ENCODE measurements around the gene BIRC2. TPM values are rescaled to one million over a fixed set of nuclear protein-coding genes. Genes with fewer than 3 reads are reported as not detected.

The BIRC2 gene
- total RNA-seq, 1 donor from 2014 or later = 78.1 TPM

- TF ChIP-seq EZH2phosphoT487 (IDR thresholded peaks at IDR 0.05) (no peak), EZH2 (IDR thresholded peaks at IDR 0.05) (no peak)
- TF ChIP-seq, protein P1, sequence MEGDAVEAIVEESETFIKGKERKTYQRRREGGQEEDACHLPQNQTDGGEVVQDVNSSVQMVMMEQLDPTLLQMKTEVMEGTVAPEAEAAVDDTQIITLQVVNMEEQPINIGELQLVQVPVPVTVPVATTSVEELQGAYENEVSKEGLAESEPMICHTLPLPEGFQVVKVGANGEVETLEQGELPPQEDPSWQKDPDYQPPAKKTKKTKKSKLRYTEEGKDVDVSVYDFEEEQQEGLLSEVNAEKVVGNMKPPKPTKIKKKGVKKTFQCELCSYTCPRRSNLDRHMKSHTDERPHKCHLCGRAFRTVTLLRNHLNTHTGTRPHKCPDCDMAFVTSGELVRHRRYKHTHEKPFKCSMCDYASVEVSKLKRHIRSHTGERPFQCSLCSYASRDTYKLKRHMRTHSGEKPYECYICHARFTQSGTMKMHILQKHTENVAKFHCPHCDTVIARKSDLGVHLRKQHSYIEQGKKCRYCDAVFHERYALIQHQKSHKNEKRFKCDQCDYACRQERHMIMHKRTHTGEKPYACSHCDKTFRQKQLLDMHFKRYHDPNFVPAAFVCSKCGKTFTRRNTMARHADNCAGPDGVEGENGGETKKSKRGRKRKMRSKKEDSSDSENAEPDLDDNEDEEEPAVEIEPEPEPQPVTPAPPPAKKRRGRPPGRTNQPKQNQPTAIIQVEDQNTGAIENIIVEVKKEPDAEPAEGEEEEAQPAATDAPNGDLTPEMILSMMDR (IDR thresholded peaks at IDR 0.05) = no peak
- Histone ChIP-seq H3K9me3 (ENCODE audit: low read depth) (no peaks in the 10 kb centered on the region), H3K27me3 (no peaks in the 10 kb centered on the region), H3F3A (ENCODE audit: low read depth) (no peaks in the 10 kb centered on the region), H3K27ac (no peak overlapping the region), H2AFZ (replicated peaks) (no peak overlapping the region), H3K4me2 (no peak overlapping the region), H3K4me3 (no peak overlapping the region), H3K4me1 (no peaks in the 10 kb centered on the region), H3K9ac (no peak overlapping the region), H3K79me2 (ENCODE audit: low read depth) (peaks cover 27% of the 10 kb centered on the region), H4K20me1 (ENCODE audit: low read depth) (peaks cover 3% of the 10 kb centered on the region), H3K36me3 (peaks cover 11% of the 10 kb centered on the region)
- Mint-ChIP-seq H3K4me3 (no peak overlapping the region), H3K27me3 (ENCODE audit: insufficient read depth, low read depth) (no peaks in the 10 kb centered on the region), H3K9me3 (no peaks in the 10 kb centered on the region), H3K27ac (no peak overlapping the region), H3K36me3 (peaks cover 39% of the 10 kb centered on the region), H3K4me1 (no peaks in the 10 kb centered on the region)
- no peak for DNase-seq (ENCODE audit: low spot score)
These were observed 58.5 kb downstream of the BIRC2 start for GRCh38 chr11:102405501-102405900.

- H3K27me3 Mint-ChIP-seq (ENCODE audit: insufficient read depth, low read depth) = no peaks in the 10 kb centered on the region
- peaks cover 27% of the 10 kb centered on the region for H3K79me2 ChIP-seq (ENCODE audit: low read depth)
- peaks cover 7% of the 10 kb centered on the region for H4K20me1 ChIP-seq (ENCODE audit: low read depth)
These were observed 59.1 kb downstream of the BIRC2 start for GRCh38 chr11:102406099-102406498.

DNA sequence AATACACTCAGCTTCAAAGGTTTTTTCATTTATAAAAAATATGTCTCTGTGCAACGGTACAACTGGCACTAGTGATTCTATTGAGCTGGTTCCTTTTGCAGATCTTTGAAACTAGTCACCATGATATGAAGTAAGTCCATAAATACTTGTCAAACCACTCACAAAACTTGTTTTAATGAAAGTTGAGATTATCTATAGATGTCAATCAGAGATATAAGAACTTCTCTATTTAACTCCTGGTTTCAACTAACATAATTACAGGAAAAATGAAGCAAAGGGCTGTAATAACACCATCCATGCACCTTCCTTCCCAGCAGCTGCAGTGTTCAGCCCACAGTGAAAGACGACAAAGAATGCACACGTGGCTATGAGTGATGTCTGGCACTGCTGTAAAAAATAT lies 60.9 kb downstream of the BIRC2 start:
- DNase-seq (ENCODE audit: low spot score) = no peak
- no peak overlapping the region for H3K27ac ChIP-seq
- Mint-ChIP-seq H3K9me3 (no peaks in the 10 kb centered on the region), H3K36me3 (peaks cover 26% of the 10 kb centered on the region), H3K4me3 (no peak overlapping the region), H3K27me3 (ENCODE audit: insufficient read depth, low read depth) (no peaks in the 10 kb centered on the region), H3K4me1 (no peaks in the 10 kb centered on the region), H3K27ac (no peak overlapping the region)
- no peak overlapping the region for H3K4me3 ChIP-seq
- peaks cover 42% of the 10 kb centered on the region for H3K79me2 ChIP-seq (ENCODE audit: low read depth)
- H4K20me1 ChIP-seq (ENCODE audit: low read depth) = peaks cover 12% of the 10 kb centered on the region
- H3K9ac ChIP-seq = no peak overlapping the region
- H3F3A ChIP-seq (ENCODE audit: low read depth) = no peaks in the 10 kb centered on the region
- H3K36me3 ChIP-seq = no peaks in the 10 kb centered on the region
- H3K4me1 ChIP-seq = no peaks in the 10 kb centered on the region
- no peaks in the 10 kb centered on the region for H3K9me3 ChIP-seq (ENCODE audit: low read depth)
- no peak overlapping the region for H2AFZ ChIP-seq (replicated peaks)
- no peak overlapping the region for H3K4me2 ChIP-seq
- TF ChIP-seq EZH2 (IDR thresholded peaks at IDR 0.05) (no peak), EZH2phosphoT487 (IDR thresholded peaks at IDR 0.05) (no peak)
- TF ChIP-seq, protein P1 (IDR thresholded peaks at IDR 0.05) = no peak
- no peaks in the 10 kb centered on the region for H3K27me3 ChIP-seq

More at GRCh38 chr11:102406099-102406498, 59.1 kb downstream of the BIRC2 start:
- no peaks in the 10 kb centered on the region for H3K9me3 Mint-ChIP-seq
- H3K4me1 Mint-ChIP-seq = no peaks in the 10 kb centered on the region
- H3K36me3 Mint-ChIP-seq = peaks cover 35% of the 10 kb centered on the region
- Histone ChIP-seq H3K9ac (no peak overlapping the region), H3K27me3 (no peaks in the 10 kb centered on the region), H3F3A (ENCODE audit: low read depth) (no peaks in the 10 kb centered on the region), H3K36me3 (peaks cover 5% of the 10 kb centered on the region), H3K9me3 (ENCODE audit: low read depth) (no peaks in the 10 kb centered on the region), H3K4me1 (no peaks in the 10 kb centered on the region), H3K4me2 (no peak overlapping the region), H2AFZ (replicated peaks) (no peak overlapping the region), H3K27ac (no peak overlapping the region), H3K4me3 (no peak overlapping the region)
- H3K4me3 Mint-ChIP-seq = no peak overlapping the region
- no peak overlapping the region for H3K27ac Mint-ChIP-seq
- TF ChIP-seq EZH2 (IDR thresholded peaks at IDR 0.05) = no peak
- TF ChIP-seq, protein P1 (IDR thresholded peaks at IDR 0.05) = no peak
- no peak for TF ChIP-seq EZH2phosphoT487 (IDR thresholded peaks at IDR 0.05)
- DNase-seq (ENCODE audit: low spot score) = no peak
